Transverse colon (tissue), 4 donors: Measurements from ENCODE around the gene MAFG.
"Not testable (repeated sequence)": the region's sequence is repeated elsewhere in the genome, so short reads cannot be mapped to it uniquely, and the experiment has no call there.

ENCODE experiments used
- EP300 ChIP-seq: sonication (generic); formaldehyde crosslinking; IDR thresholded peaks from one replicate; pipeline ENCODE4 v1.6.1; 2017; ENCODE audit warnings: antibody characterized with exemption, low read depth
- POLR2A ChIP-seq: fragments of 450-650 bp; IDR thresholded peaks from one replicate; pipeline ENCODE4 v1.6.1; 2016; ENCODE audit warnings: antibody characterized with exemption, mild to moderate bottlenecking, moderate library complexity
- POLR2AphosphoS5 ChIP-seq, 3 donors: sonication (generic); formaldehyde crosslinking; IDR thresholded peaks; one replicate each; pipeline ENCODE4 v1.6.1; 2016; ENCODE audit warnings: antibody characterized with exemption in 3 of 3
- TF ChIP-seq, protein P1 (sequence below), 5 experiments: fragments of 200-600 bp in 3 of 5; fragments of 450-650 bp in 2 of 5; sonication (generic) in 3 of 5; IDR thresholded peaks; 1 replicate in 2 of 5; 2 replicates in 3 of 5; pipeline ENCODE4 v1.5.1; 2016 to 2017; ENCODE audit warnings: antibody characterized with exemption in 5 of 5, inconsistent platforms in 3 of 5, mild to moderate bottlenecking in 2 of 5, moderate library complexity in 1 of 5

DNA sequence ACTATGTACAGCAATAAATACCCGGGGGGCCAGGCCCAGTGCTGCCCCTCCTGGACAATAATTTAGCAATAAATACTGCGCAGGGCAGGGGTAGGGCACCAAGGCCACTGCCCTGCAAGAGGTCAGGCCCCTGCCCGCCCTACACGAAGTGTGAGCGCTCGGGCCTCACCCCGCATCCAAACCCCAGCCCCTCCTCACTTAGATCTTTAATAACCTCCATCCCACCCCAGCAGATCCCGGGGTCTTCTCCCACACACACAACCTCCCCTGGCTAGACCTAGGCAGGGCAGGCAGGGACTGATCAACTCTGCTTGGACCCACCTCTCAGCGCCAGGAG, 9.2 kb downstream of the MAFG start:
- not testable (repeated sequence) for TF ChIP-seq POLR2A; POLR2AphosphoS5 (IDR thresholded peaks at IDR 0.05); EP300
- TF ChIP-seq, protein P1, sequence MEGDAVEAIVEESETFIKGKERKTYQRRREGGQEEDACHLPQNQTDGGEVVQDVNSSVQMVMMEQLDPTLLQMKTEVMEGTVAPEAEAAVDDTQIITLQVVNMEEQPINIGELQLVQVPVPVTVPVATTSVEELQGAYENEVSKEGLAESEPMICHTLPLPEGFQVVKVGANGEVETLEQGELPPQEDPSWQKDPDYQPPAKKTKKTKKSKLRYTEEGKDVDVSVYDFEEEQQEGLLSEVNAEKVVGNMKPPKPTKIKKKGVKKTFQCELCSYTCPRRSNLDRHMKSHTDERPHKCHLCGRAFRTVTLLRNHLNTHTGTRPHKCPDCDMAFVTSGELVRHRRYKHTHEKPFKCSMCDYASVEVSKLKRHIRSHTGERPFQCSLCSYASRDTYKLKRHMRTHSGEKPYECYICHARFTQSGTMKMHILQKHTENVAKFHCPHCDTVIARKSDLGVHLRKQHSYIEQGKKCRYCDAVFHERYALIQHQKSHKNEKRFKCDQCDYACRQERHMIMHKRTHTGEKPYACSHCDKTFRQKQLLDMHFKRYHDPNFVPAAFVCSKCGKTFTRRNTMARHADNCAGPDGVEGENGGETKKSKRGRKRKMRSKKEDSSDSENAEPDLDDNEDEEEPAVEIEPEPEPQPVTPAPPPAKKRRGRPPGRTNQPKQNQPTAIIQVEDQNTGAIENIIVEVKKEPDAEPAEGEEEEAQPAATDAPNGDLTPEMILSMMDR (IDR thresholded peaks at IDR 0.05) = not testable (repeated sequence)
